ENCODE results near the gene CYP26C1.

The CYP26C1 gene

GRCh38 chr10:93066544-93066913, 5.9 kb downstream of the CYP26C1 start:
- Histone ChIP-seq H3K36me3 (replicated peaks) (no peaks in the 10 kb centered on the region), H3K27me3 (replicated peaks) (peaks cover 95% of the 10 kb centered on the region), H3K4me3 (ENCODE audit: low read depth, low read length) (no peak overlapping the region), H3K27ac (no peak overlapping the region)
- DNase-seq, result no peak
- in situ Hi-C loops (cut with HindIII; ENCODE audit: low pct_ligation_motif_present, low sequenced_read_pairs), result no loop called here
- no peak for TF ChIP-seq CTCF (IDR thresholded peaks at IDR 0.05; ENCODE audit: low read depth, low read length, missing control alignments)

GRCh38 chr10:93067443-93068365, 7.1 kb downstream of the CYP26C1 start:
- Histone ChIP-seq H3K27me3 (replicated peaks) (peaks cover 95% of the 10 kb centered on the region), H3K36me3 (replicated peaks) (no peaks in the 10 kb centered on the region), H3K27ac (no peak overlapping the region), H3K4me3 (ENCODE audit: low read depth, low read length) (no peak overlapping the region)
- in situ Hi-C loops (cut with HindIII; ENCODE audit: low pct_ligation_motif_present, low sequenced_read_pairs), result no loop called here
- DNase-seq, result no peak
- no peak for TF ChIP-seq CTCF (IDR thresholded peaks at IDR 0.05; ENCODE audit: low read depth, low read length, missing control alignments)

GRCh38 chr10:93068411-93069244, 8.0 kb downstream of the CYP26C1 start:
- Histone ChIP-seq H3K27me3 (replicated peaks) (peaks cover 96% of the 10 kb centered on the region), H3K4me3 (ENCODE audit: low read depth, low read length) (no peak overlapping the region), H3K27ac (no peak overlapping the region), H3K36me3 (replicated peaks) (no peaks in the 10 kb centered on the region)
- TF ChIP-seq CTCF (IDR thresholded peaks at IDR 0.05; ENCODE audit: low read depth, low read length, missing control alignments), result peak; percentile 19
- in situ Hi-C loops (cut with HindIII; ENCODE audit: low pct_ligation_motif_present, low sequenced_read_pairs), result no loop called here
- no peak for DNase-seq

GRCh38 chr10:93069245-93069561, 8.6 kb downstream of the CYP26C1 start:
- no peak for DNase-seq
- Histone ChIP-seq H3K36me3 (replicated peaks) (no peaks in the 10 kb centered on the region), H3K4me3 (ENCODE audit: low read depth, low read length) (no peak overlapping the region), H3K27me3 (replicated peaks) (peaks cover 97% of the 10 kb centered on the region), H3K27ac (no peak overlapping the region)
- TF ChIP-seq CTCF (IDR thresholded peaks at IDR 0.05; ENCODE audit: low read depth, low read length, missing control alignments), result no peak
- in situ Hi-C loops (cut with HindIII; ENCODE audit: low pct_ligation_motif_present, low sequenced_read_pairs), result no loop called here

- Histone ChIP-seq H3K4me3 (ENCODE audit: low read depth, low read length) (no peak overlapping the region), H3K36me3 (replicated peaks) (no peaks in the 10 kb centered on the region), H3K27ac (no peak overlapping the region), H3K27me3 (replicated peaks) (peaks cover 97% of the 10 kb centered on the region)
- no peak for DNase-seq
- no peak for TF ChIP-seq CTCF (IDR thresholded peaks at IDR 0.05; ENCODE audit: low read depth, low read length, missing control alignments)
- in situ Hi-C loops (cut with HindIII; ENCODE audit: low pct_ligation_motif_present, low sequenced_read_pairs), result no loop called here
These were observed 10.0 kb downstream of the CYP26C1 start for GRCh38 chr10:93070378-93071176.

All from brain microvascular endothelial cell (primary cell).